Vagina (tissue), 2 donors: ENCODE measurements around the gene FBXL4.

Experiments used
- POLR2A ChIP-seq, 2 donors: fragments of 450-650 bp; IDR thresholded peaks; one replicate each; pipeline ENCODE4 v1.6.1; 2017; ENCODE audit warnings: antibody characterized with exemption in 2 of 2, mild to moderate bottlenecking in 2 of 2, moderate library complexity in 2 of 2
- POLR2AphosphoS5 ChIP-seq, 2 donors: sonication (generic); formaldehyde crosslinking; IDR thresholded peaks; one replicate each; pipeline ENCODE4 v1.9.0; 2017; ENCODE audit warnings: antibody characterized with exemption in 2 of 2, mild to moderate bottlenecking in 2 of 2, low read depth in 1 of 2; ENCODE audit not compliant: insufficient read depth in 1 of 2
- TF ChIP-seq, protein P1 (sequence below), 3 experiments: fragments of 450-650 bp in 2 of 3; fragments of 200-600 bp in 1 of 3; sonication (generic) in 1 of 3; IDR thresholded peaks; one replicate each; pipeline ENCODE4 v1.5.1; 2017 to 2019; ENCODE audit warnings: antibody characterized with exemption in 3 of 3, mild to moderate bottlenecking in 2 of 3, moderate library complexity in 2 of 3

DNA sequence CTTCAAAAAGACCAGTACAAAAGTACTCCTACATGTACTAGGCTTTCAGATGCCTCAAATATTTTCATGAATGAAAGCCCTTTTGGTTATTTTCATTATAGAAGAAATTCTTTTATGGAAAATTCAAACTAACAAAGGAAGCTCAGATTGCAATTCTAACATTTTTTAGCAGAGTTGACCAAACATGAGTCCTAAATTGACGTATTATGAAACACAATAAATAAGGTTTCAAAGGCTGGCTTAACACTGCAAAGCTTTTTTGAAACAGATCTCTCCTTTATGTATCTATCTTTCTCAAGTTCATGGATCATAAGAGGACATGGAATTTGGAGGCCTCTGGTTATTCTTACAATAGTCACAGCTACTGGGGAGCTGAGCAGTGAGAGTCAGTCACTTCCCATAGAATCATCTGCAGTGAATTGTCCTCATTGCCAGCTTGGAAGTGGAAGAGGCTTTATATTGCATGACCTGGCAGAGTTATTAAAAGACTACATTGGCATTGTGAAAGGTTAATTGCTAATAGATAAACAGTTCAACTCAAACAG, 38.4 kb upstream of the FBXL4 start:
- TF ChIP-seq, protein P1, sequence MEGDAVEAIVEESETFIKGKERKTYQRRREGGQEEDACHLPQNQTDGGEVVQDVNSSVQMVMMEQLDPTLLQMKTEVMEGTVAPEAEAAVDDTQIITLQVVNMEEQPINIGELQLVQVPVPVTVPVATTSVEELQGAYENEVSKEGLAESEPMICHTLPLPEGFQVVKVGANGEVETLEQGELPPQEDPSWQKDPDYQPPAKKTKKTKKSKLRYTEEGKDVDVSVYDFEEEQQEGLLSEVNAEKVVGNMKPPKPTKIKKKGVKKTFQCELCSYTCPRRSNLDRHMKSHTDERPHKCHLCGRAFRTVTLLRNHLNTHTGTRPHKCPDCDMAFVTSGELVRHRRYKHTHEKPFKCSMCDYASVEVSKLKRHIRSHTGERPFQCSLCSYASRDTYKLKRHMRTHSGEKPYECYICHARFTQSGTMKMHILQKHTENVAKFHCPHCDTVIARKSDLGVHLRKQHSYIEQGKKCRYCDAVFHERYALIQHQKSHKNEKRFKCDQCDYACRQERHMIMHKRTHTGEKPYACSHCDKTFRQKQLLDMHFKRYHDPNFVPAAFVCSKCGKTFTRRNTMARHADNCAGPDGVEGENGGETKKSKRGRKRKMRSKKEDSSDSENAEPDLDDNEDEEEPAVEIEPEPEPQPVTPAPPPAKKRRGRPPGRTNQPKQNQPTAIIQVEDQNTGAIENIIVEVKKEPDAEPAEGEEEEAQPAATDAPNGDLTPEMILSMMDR (IDR thresholded peaks at IDR 0.05): no peak
- TF ChIP-seq POLR2AphosphoS5 (IDR thresholded peaks at IDR 0.05; ENCODE audit: insufficient read depth in 1 of 2, low read depth in 1 of 2) (no peak), POLR2A (IDR thresholded peaks at IDR 0.05) (no peak)
